Measurements from ENCODE around the gene BLZF1. TPM values are rescaled to one million over a fixed set of nuclear protein-coding genes. Genes with fewer than 3 reads are reported as not detected.
"Not testable (repeated sequence)": the region's sequence is repeated elsewhere in the genome, so short reads cannot be mapped to it uniquely, and the experiment has no call there.

Gene BLZF1
- total RNA-seq, 2 donors from 2014 or later: 13.9 to 14.3 TPM

- H3K27me3 Mint-ChIP-seq: no peaks in the 10 kb centered on the region
- DNase-seq (ENCODE audit: low spot score) (no peak), ATAC-seq (no peak)
- peaks cover 11 to 13% of the 10 kb centered on the region in 2 donors for H3K4me1 Mint-ChIP-seq (ENCODE audit: low read depth in 2 of 2)
- no peaks in the 10 kb centered on the region for H3K9me3 Mint-ChIP-seq
- H3K27ac Mint-ChIP-seq: no peak overlapping the region
- H3K36me3 Mint-ChIP-seq: peaks cover 14% of the 10 kb centered on the region
- no peak overlapping the region for H3K4me3 Mint-ChIP-seq
Measured at GRCh38 chr1:169371404-169371803, 3.4 kb downstream of the BLZF1 start.

GRCh38 chr1:169381162-169381561, 13.2 kb downstream of the BLZF1 start:
- Mint-ChIP-seq H3K9me3 (no peaks in the 10 kb centered on the region), H3K27ac (no peak overlapping the region), H3K4me3 (no peak overlapping the region), H3K4me1 (ENCODE audit: low read depth in 2 of 2) (peaks cover 0 to 3% of the 10 kb centered on the region in 2 donors), H3K27me3 (no peaks in the 10 kb centered on the region), H3K36me3 (peaks cover 26% of the 10 kb centered on the region)
- DNase-seq (ENCODE audit: low spot score) (no peak), ATAC-seq (no peak)

DNA sequence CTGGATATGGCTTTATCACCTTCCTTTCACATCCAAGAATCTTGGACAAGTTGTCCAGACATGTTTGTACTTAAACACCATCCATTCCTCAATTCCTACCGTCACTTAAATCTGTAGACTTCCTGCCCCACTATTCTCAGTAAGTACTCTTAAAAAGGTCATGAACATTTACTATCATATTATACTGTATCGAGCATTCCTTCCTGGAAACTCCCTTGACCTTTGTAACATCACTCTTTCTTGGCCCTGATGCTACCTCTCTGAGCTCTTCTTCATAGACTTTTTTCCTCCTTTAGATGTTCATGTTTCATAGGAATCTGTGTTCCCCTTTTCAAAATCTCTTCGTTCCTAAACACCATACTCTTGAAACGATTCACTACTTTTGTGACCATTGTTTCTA, 15.5 kb downstream of the BLZF1 start:
- H3K4me1 Mint-ChIP-seq (ENCODE audit: low read depth in 2 of 2): peaks cover 0 to 3% of the 10 kb centered on the region in 2 donors
- H3K36me3 Mint-ChIP-seq: peaks cover 16% of the 10 kb centered on the region
- H3K27ac Mint-ChIP-seq: no peak overlapping the region
- H3K9me3 Mint-ChIP-seq: no peaks in the 10 kb centered on the region
- DNase-seq (ENCODE audit: low spot score): no peak
- no peaks in the 10 kb centered on the region for H3K27me3 Mint-ChIP-seq
- no peak for ATAC-seq
- no peak overlapping the region for H3K4me3 Mint-ChIP-seq

- DNase-seq (ENCODE audit: low spot score) (no peak), ATAC-seq (no peak)
- Mint-ChIP-seq H3K4me3 (no peak overlapping the region), H3K9me3 (no peaks in the 10 kb centered on the region), H3K27ac (no peak overlapping the region), H3K4me1 (ENCODE audit: low read depth in 2 of 2) (peaks cover 3 to 18% of the 10 kb centered on the region in 2 donors), H3K27me3 (no peaks in the 10 kb centered on the region), H3K36me3 (peaks cover 19% of the 10 kb centered on the region)
Measured at GRCh38 chr1:169387399-169387798, 19.4 kb downstream of the BLZF1 start.

DNA sequence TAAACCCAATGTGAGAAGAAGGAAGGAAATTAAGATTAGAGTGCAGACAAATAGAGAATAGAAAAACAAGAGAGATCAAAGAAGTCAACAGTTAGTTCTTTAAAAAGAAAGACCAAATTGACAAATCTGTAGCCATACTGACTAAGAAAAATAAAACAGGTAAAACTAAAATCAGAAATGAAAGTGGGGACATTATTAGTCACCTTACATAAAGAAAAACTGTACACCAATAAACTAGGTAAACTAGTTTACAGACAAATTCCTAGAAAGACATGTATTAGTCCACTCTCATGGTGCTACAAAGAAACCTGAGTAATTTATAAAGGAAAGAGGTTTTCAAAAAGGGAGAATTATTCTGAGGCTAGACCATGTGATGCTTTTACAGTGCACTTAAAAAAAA, 22.3 kb downstream of the BLZF1 start:
- peak overlapping the region in 1 of 2 donors; percentile 2 for H3K27ac Mint-ChIP-seq
- H3K36me3 Mint-ChIP-seq: peaks cover 28% of the 10 kb centered on the region
- no peak overlapping the region for H3K4me3 Mint-ChIP-seq
- H3K27me3 Mint-ChIP-seq: no peaks in the 10 kb centered on the region
- peaks cover 3 to 18% of the 10 kb centered on the region in 2 donors for H3K4me1 Mint-ChIP-seq (ENCODE audit: low read depth in 2 of 2)
- ATAC-seq: peak; percentile 72 to 90
- DNase-seq (ENCODE audit: low spot score): no peak
- no peaks in the 10 kb centered on the region for H3K9me3 Mint-ChIP-seq

- no peak for DNase-seq (ENCODE audit: low spot score)
- peaks cover 28% of the 10 kb centered on the region for H3K36me3 Mint-ChIP-seq
- H3K27me3 Mint-ChIP-seq: no peaks in the 10 kb centered on the region
- no peaks in the 10 kb centered on the region for H3K9me3 Mint-ChIP-seq
- no peak overlapping the region for H3K27ac Mint-ChIP-seq
- H3K4me3 Mint-ChIP-seq: no peak overlapping the region
- peaks cover 3 to 18% of the 10 kb centered on the region in 2 donors for H3K4me1 Mint-ChIP-seq (ENCODE audit: low read depth in 2 of 2)
- no peak for ATAC-seq
Measured at GRCh38 chr1:169392406-169392805, 24.4 kb downstream of the BLZF1 start.

GRCh38 chr1:169395955-169396354, 28.0 kb downstream of the BLZF1 start:
- Mint-ChIP-seq H3K4me1 (ENCODE audit: low read depth in 2 of 2) (no peaks in the 10 kb centered on the region), H3K36me3 (peaks cover 16% of the 10 kb centered on the region), H3K27ac (no peak overlapping the region), H3K9me3 (no peaks in the 10 kb centered on the region), H3K27me3 (no peaks in the 10 kb centered on the region), H3K4me3 (no peak overlapping the region)
- ATAC-seq: no peak
- no peak for DNase-seq (ENCODE audit: low spot score)

DNA sequence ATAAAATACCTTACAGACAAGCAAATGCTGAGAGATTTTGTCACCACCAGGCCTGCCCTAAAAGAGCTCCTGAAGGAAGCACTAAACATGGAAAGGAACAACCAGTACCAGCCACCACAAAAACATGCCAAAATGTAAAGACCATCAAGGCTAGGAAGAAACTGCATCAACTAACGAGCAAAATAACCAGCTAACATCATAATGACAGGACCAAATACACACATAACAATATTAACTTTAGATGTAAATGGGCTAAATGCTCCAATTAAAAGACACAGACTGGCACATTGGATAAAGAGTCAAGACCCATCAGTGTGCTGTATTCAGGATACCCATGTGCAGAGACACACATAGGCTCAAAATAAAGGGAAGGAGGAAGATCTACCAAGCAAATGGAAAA, 34.6 kb downstream of the BLZF1 start:
- H3K27me3 Mint-ChIP-seq; ATAC-seq; H3K27ac Mint-ChIP-seq; H3K4me1 Mint-ChIP-seq (ENCODE audit: low read depth in 2 of 2); H3K4me3 Mint-ChIP-seq; DNase-seq (ENCODE audit: low spot score): not testable (repeated sequence)
- Mint-ChIP-seq H3K36me3 (peaks cover 47% of the 10 kb centered on the region), H3K9me3 (peaks cover 31% of the 10 kb centered on the region)

GRCh38 chr1:169408340-169408739, 40.3 kb downstream of the BLZF1 start:
- H3K27ac Mint-ChIP-seq; H3K4me1 Mint-ChIP-seq (ENCODE audit: low read depth in 2 of 2); DNase-seq (ENCODE audit: low spot score); H3K4me3 Mint-ChIP-seq; ATAC-seq: not testable (repeated sequence)
- peaks cover 12 to 14% of the 10 kb centered on the region in 2 donors for H3K27me3 Mint-ChIP-seq
- peaks cover 30% of the 10 kb centered on the region for H3K9me3 Mint-ChIP-seq
- H3K36me3 Mint-ChIP-seq: peaks cover 34% of the 10 kb centered on the region

DNA sequence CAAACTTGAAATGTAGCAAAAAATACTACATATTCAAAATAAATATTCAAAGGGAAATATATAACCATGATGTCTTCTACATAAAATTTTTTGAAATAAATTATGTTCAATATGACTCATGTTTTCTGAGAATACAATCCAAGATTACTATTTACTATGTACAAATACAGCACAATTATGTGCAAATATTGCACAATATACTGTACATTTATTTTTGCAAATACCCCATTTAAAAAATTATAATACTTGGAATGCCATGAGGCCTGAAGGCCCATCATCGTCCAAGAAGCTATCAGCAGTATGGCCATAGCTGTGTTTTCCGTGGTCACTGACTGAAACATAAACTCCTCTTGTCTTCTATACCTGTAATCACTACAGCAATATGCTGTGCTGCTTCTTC, 47.0 kb downstream of the BLZF1 start:
- H3K4me1 Mint-ChIP-seq (ENCODE audit: low read depth in 2 of 2): no peaks in the 10 kb centered on the region

GRCh38 chr1:169421309-169421708, 53.3 kb downstream of the BLZF1 start:
- Mint-ChIP-seq H3K27me3 (peaks cover 33 to 45% of the 10 kb centered on the region in 2 donors), H3K27ac (no peak overlapping the region), H3K4me3 (no peak overlapping the region), H3K4me1 (ENCODE audit: low read depth in 2 of 2) (no peaks in the 10 kb centered on the region), H3K9me3 (no peaks in the 10 kb centered on the region), H3K36me3 (no peaks in the 10 kb centered on the region)
- DNase-seq (ENCODE audit: low spot score): no peak
- ATAC-seq: no peak

More for the DNA sequence above, 47.0 kb downstream of the BLZF1 start:
- no peak for ATAC-seq
- Mint-ChIP-seq H3K9me3 (peaks cover 7% of the 10 kb centered on the region), H3K27ac (no peak overlapping the region), H3K27me3 (peaks cover 7 to 11% of the 10 kb centered on the region in 2 donors), H3K4me3 (no peak overlapping the region), H3K36me3 (peaks cover 6% of the 10 kb centered on the region)
- no peak for DNase-seq (ENCODE audit: low spot score)

- Mint-ChIP-seq H3K27ac (no peak overlapping the region), H3K27me3 (peaks cover 62 to 72% of the 10 kb centered on the region in 2 donors), H3K4me1 (ENCODE audit: low read depth in 2 of 2) (peaks cover 6 to 8% of the 10 kb centered on the region in 2 donors), H3K4me3 (no peak overlapping the region), H3K36me3 (no peaks in the 10 kb centered on the region), H3K9me3 (peaks cover 5% of the 10 kb centered on the region)
- no peak for ATAC-seq
- no peak for DNase-seq (ENCODE audit: low spot score)
Measured at GRCh38 chr1:169426174-169426705, 58.2 kb downstream of the BLZF1 start.

GRCh38 chr1:169427081-169427641, 59.2 kb downstream of the BLZF1 start, which contains the start of gene CCDC181:
Gene CCDC181, minus strand, starts transcription at chr1:169427474. Its CDS starts 2,547 bp downstream, at chr1:169424927.
- peaks cover 6 to 8% of the 10 kb centered on the region in 2 donors for H3K4me1 Mint-ChIP-seq (ENCODE audit: low read depth in 2 of 2)
- H3K27me3 Mint-ChIP-seq: peaks cover 67 to 72% of the 10 kb centered on the region in 2 donors
- H3K27ac Mint-ChIP-seq: peak within 1 kb of the TSS; percentile 5 to 12
- peak within 1 kb of the TSS; percentile 93 for H3K4me3 Mint-ChIP-seq
- DNase-seq (ENCODE audit: low spot score) (peak; percentile 71), ATAC-seq (peak; percentile 86 to 89)
- peaks cover 5% of the 10 kb centered on the region for H3K9me3 Mint-ChIP-seq
- peaks cover 7% of the 10 kb centered on the region for H3K36me3 Mint-ChIP-seq

All from natural killer cell treated with Interleukin-12 subunit alpha and Interleukin-12 subunit beta and Interleukin-15 and Interleukin-18, amount 100 ng/mL, for 72 hours (primary cell).